Psoas muscle (tissue), 8 donors: ENCODE results near the gene SIN3B. TPM values are rescaled to one million over a fixed set of nuclear protein-coding genes. Genes with fewer than 3 reads are reported as not detected.

Experiments used
- ATAC-seq, 4 donors: fragments of 200-7000 bp; cut with Tn5 transposase; one replicate each; pipeline ENCODE4 v1.9.1; 2020; ENCODE audit warnings: moderate library complexity in 3 of 4, mild to moderate bottlenecking in 2 of 4
- DNase-seq, 2 donors: peaks; one replicate each; pipeline ENCODE4 v3.0.0-alpha.2; 2020
- H3K27ac ChIP-seq: fragments of 200-600 bp; one replicate; pipeline ENCODE4 v1.8.0; 2022
- H3K27me3 ChIP-seq, 3 donors: fragments of 200-600 bp in 1 of 3; one replicate each; pipeline versions ENCODE4 v1.6.1 to v1.8.0; 2013 to 2022; ENCODE audit warnings: low read length in 2 of 3, mild to moderate bottlenecking in 2 of 3, moderate library complexity in 1 of 3; ENCODE audit not compliant: insufficient read depth in 3 of 3
- H3K36me3 ChIP-seq, 2 donors: fragments of 200-600 bp in 1 of 2; one replicate each; pipeline versions ENCODE4 v1.6.1 to v1.8.0; 2013 to 2022; ENCODE audit warnings: low read depth in 1 of 2, mild to moderate bottlenecking in 1 of 2, moderate library complexity in 1 of 2; ENCODE audit not compliant: insufficient read depth in 1 of 2
- H3K4me1 ChIP-seq: fragments of 200-600 bp; one replicate; pipeline ENCODE4 v1.8.0; 2022
- H3K4me3 ChIP-seq: fragments of 200-600 bp; one replicate; pipeline ENCODE4 v1.8.0; 2022; ENCODE audit warnings: mild to moderate bottlenecking
- H3K9me3 ChIP-seq: fragments of 200-600 bp; one replicate; pipeline ENCODE4 v1.8.0; 2022
- WGBS, 3 donors: extraction: QIAGEN DNeasy Blood & Tissue Kit; methylation state at CpG; one replicate each; pipeline versions ENCODE4 v1.1.6 to v1.1.7; 2013; 5-methylcytosine and 5-hydroxymethylcytosine counted together
- intact Hi-C, 2 donors: fragments of 100-400 bp; cut with DNase I; formaldehyde crosslinking; loops; one replicate each; pipeline versions ENCODE4 v1.11.0 to v1.14.2; 2022
- polyA plus RNA-seq, 3 donors: library from polyadenylated mRNA; stranded (reverse); fragments of 200-250 nt; gene quantifications; one replicate each; pipeline ENCODE4 v1.2.3, GENCODE V29; 2013
- total RNA-seq, 4 donors: library from RNA; stranded (reverse); fragmentation: NEBNext Ultra II Directional in 2 of 4; extraction: Animal tissue kit (Norgen Biotek cat#: 25700) in 2 of 4; gene quantifications; one replicate each; pipeline versions ENCODE4 v1.2.1 to v1.2.4, GENCODE V29; 2021 to 2023
- TF ChIP-seq, protein P1 (sequence below): fragments of 200-600 bp; IDR thresholded peaks from one replicate; pipeline ENCODE4 v1.8.0; 2022; ENCODE audit warnings: antibody characterized with exemption
- donor health status: healthy with polysubstance abuse.
- donor health status: DM: no; HTN: no; CAD: no; lungs with moderate emphysema.
- donor health status: Bipolar disorder and iron deficiency.
- donor health status: healthy.
- donor health status: DM: yes; HTN: yes; CAD: no.
- donor health status: DM: no; HTN: no; CAD: no.
- donor health status: DM: no; HTN: no; CAD: no.
- donor health status: DM: yes; HTN: yes; CAD: no.

Gene SIN3B
- total and polyA plus RNA-seq, 7 donors, result 11.8 to 23.8 (median 18.0) TPM

DNA sequence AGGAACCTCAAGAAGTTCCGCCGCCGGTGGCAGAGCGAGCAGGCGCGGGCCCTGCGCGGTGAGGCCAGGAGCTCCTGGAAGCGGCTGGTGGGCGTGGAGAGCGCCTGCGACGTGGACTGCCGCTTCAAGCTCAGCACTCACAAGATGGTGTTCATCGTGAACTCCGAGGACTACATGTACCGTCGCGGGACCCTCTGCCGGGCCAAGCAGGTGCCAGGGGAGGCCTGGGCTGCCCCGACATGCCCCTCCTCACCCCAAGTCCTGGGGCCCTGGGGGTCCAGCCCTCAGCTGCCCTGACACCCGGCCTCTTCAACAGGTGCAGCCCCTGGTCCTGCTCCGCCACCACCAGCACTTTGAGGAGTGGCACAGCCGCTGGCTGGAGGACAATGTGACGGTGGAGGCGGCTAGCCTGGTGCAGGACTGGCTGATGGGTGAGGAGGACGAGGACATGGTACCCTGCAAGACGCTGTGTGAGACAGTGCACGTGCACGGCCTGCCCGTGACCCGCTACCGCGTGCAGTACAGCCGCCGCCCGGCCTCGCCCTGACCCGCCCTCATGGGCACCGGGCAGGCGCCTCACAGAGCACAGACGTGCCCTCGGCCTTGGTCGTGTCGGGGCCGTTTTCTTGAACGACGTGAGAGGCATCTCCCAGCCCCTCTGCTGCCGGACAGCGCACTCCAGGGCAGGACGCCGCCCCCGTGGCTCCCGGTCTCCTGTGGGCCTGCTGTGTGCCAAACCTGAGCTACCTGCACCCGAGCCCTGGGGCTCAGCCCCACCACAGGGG lies 49.2 kb downstream of the SIN3B start:
- Histone ChIP-seq H3K27ac (no peak overlapping the region), H3K27me3 (no peaks in the 10 kb centered on the region), H3K4me1 (no peaks in the 10 kb centered on the region), H3K36me3 (peaks cover 2 to 51% of the 10 kb centered on the region in 2 donors), H3K9me3 (peaks cover 7% of the 10 kb centered on the region), H3K4me3 (no peak overlapping the region)
- no peak for ATAC-seq
- no peak for DNase-seq
- TF ChIP-seq, protein P1, sequence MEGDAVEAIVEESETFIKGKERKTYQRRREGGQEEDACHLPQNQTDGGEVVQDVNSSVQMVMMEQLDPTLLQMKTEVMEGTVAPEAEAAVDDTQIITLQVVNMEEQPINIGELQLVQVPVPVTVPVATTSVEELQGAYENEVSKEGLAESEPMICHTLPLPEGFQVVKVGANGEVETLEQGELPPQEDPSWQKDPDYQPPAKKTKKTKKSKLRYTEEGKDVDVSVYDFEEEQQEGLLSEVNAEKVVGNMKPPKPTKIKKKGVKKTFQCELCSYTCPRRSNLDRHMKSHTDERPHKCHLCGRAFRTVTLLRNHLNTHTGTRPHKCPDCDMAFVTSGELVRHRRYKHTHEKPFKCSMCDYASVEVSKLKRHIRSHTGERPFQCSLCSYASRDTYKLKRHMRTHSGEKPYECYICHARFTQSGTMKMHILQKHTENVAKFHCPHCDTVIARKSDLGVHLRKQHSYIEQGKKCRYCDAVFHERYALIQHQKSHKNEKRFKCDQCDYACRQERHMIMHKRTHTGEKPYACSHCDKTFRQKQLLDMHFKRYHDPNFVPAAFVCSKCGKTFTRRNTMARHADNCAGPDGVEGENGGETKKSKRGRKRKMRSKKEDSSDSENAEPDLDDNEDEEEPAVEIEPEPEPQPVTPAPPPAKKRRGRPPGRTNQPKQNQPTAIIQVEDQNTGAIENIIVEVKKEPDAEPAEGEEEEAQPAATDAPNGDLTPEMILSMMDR, result no peak
- intact Hi-C loops, result no loop called here
- WGBS, 3 donors, result 94 to 96% (median 95%) methylated on average over 43 to 55 of the region's 55 CpGs

DNA sequence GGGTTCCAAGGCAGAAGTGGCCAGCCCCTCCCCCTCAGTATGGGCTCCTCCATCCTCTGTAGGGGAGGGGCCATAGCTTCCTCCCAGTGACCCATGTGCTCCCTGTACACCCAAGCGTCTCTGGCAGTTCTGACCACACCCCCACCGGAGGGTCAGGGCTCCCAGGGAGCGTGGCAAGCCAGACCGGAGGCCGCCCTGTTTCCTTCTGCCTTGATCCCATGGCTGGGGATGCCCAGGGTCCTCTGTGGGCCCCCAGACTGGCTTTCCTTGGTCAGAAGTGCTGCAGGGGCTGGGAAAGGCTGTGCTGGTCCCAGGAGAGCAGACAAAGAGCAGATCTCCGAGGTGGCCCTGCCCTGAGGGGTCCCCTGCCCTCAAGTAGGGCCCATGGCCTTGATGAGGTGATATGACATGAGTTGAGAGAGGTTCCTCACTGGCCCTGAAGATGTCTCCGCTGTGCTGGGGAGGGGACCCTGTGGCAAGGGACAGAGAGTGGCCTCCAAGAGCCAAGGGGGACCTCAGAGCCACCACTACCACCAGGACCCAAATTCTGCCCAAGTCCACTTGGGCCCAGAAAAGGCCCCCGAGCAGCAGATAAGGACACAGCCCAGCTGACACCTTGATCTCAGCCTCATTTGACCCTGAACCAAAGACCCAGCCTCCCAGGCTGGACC lies 51.8 kb downstream of the SIN3B start:
- intact Hi-C loops, result no loop called here
- Histone ChIP-seq H3K27ac (no peak overlapping the region), H3K4me3 (no peak overlapping the region), H3K27me3 (no peaks in the 10 kb centered on the region), H3K4me1 (no peaks in the 10 kb centered on the region), H3K36me3 (peaks cover 2 to 42% of the 10 kb centered on the region in 2 donors), H3K9me3 (peaks cover 7% of the 10 kb centered on the region)
- WGBS, 3 donors, result 84 to 92% (median 91%) methylated on average over 8 of the region's 8 CpGs
- TF ChIP-seq, protein P1, result no peak
- DNase-seq (no peak), ATAC-seq (no peak)

DNA sequence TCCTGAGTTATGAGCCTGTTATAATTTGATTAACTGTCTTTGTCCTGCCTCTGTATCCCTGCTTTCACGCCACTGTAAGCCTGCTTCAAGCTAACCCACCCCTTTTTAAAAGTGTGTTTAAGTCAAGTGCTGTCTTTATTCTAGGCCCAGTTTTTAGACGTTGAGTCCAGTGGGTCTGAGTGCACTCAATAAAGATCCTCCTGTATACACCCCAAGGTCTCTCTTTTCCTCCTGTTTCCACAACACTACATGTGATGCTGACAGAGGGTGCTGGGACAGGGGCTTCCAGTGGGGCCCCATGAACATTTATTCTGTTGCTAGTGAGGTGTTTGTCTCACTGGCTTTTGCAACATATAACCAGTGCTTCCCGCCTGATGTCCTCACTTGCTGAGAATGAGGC lies 52.9 kb downstream of the SIN3B start:
- TF ChIP-seq, protein P1, result no peak
- no peaks in the 10 kb centered on the region for H3K4me1 ChIP-seq
- peaks cover 2 to 31% of the 10 kb centered on the region in 2 donors for H3K36me3 ChIP-seq
- no peak overlapping the region for H3K27ac ChIP-seq
- H3K4me3 ChIP-seq, result no peak overlapping the region
- WGBS, 3 donors, result 88 to 90% (median 89%) methylated on average over 3 of the region's 3 CpGs
- intact Hi-C loops, result no loop called here
- peaks cover 7% of the 10 kb centered on the region for H3K9me3 ChIP-seq
- H3K27me3 ChIP-seq, result no peaks in the 10 kb centered on the region
- no peak for DNase-seq
- ATAC-seq, result no peak

DNA sequence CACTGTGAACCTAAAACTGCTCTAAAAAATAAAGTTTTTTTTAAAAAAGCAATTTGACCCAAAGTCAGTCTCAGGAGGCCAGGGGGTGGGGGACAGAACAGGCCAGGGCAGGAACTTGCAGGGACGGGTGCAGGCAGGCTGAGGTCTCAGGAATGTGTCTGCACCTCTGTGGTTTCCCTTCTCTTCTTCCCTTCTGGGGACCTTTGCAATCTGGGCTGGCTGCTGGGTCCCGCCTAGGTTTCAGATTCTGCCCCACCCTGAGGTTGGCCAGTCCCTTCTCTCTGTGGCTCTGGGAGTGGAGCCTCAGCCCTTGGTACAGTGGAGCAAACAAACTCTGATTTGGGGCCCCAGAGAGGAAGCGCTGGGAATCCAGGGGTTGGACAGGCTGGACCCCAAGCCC lies 54.3 kb downstream of the SIN3B start:
- Histone ChIP-seq H3K4me1 (no peaks in the 10 kb centered on the region), H3K9me3 (peaks cover 7% of the 10 kb centered on the region), H3K4me3 (no peak overlapping the region), H3K36me3 (peaks cover 0 to 17% of the 10 kb centered on the region in 2 donors), H3K27me3 (peaks cover 0 to 8% (median 0%) of the 10 kb centered on the region in 3 donors), H3K27ac (no peak overlapping the region)
- WGBS, 3 donors, result 77 to 89% (median 85%) methylated on average over 3 of the region's 3 CpGs
- intact Hi-C loops, result no loop called here
- ATAC-seq (no peak), DNase-seq (no peak)
- TF ChIP-seq, protein P1, result no peak
